ENCODE measurements around the gene PPP1R13B.

- no peak for TF ChIP-seq CTCF (IDR thresholded peaks at IDR 0.05)
- no peak for TF ChIP-seq POLR2A (IDR thresholded peaks at IDR 0.05)
These were observed 150.2 kb downstream of the PPP1R13B start for GRCh38 chr14:103697206-103697602.

Data from heart left ventricle (tissue), 13 donors.